GM12801 (cell line): Measurements from ENCODE around the gene PTCH1.

ENCODE experiments used
- CTCF ChIP-seq: IDR thresholded peaks from one replicate; pipeline ENCODE4 v1.5.1; 2011; ENCODE audit warnings: control low read depth; ENCODE audit not compliant: insufficient read length; ENCODE audit errors: extremely low read depth

Gene PTCH1

GRCh38 chr9:95503369-95503768, 13.4 kb downstream of the PTCH1 start:
- no peak for TF ChIP-seq CTCF

DNA sequence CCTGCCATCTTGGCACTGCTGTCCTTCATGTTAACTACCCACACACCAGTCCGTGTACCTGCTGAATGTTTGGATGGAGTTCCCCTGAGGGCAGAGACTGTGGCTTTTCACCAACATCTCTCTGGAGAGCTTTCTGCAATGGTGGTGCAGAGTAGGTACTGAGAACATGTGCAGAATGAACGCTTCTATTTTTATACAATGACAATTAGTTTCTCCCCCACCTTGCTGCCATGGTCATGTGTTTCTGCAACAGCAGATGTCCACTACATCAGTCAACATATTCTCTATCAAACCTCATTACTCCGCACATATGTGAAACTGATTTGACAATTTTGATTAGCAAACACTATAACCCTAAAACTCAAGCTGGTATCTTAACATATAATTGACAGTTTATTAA, 14.5 kb downstream of the PTCH1 start:
- no peak for TF ChIP-seq CTCF

GRCh38 chr9:95499847-95500246, 16.9 kb downstream of the PTCH1 start:
- no peak for TF ChIP-seq CTCF

GRCh38 chr9:95499046-95499676, 17.6 kb downstream of the PTCH1 start:
- TF ChIP-seq CTCF: no peak

GRCh38 chr9:95498641-95499040, 18.1 kb downstream of the PTCH1 start:
- TF ChIP-seq CTCF: no peak

GRCh38 chr9:95497772-95498171, 19.0 kb downstream of the PTCH1 start:
- TF ChIP-seq CTCF: no peak

- TF ChIP-seq CTCF: no peak
Measured at GRCh38 chr9:95496687-95497086, 20.1 kb downstream of the PTCH1 start.

DNA sequence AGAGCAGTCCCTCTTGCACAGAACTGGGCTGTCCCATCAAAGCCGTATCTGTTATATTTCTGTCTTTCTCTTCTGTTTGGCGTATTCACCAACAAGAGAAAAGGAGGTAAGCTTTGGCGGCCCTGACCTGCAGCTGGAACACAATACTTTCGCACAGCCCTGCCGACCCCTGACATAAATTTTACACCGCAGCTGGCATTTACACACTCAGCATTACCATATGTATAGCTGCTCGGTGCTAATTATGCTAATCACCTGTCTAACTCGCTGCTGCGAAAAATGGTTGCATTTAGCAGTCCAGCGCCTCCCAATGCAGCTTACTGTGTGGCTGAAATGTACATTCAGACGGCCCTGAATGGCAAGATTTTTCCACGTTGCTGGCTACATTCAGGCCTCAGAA, 20.8 kb downstream of the PTCH1 start:
- no peak for TF ChIP-seq CTCF
